ENCODE measurements around the gene SMCO2. TPM values are rescaled to one million over a fixed set of nuclear protein-coding genes. Genes with fewer than 3 reads are reported as not detected.

Gene SMCO2
- total RNA-seq (2022; extraction: Qiagen RNA extraction), result 0.17 to 0.69 TPM (median 0.26 TPM) in 3 of 5 replicates, not detected in the others

DNA sequence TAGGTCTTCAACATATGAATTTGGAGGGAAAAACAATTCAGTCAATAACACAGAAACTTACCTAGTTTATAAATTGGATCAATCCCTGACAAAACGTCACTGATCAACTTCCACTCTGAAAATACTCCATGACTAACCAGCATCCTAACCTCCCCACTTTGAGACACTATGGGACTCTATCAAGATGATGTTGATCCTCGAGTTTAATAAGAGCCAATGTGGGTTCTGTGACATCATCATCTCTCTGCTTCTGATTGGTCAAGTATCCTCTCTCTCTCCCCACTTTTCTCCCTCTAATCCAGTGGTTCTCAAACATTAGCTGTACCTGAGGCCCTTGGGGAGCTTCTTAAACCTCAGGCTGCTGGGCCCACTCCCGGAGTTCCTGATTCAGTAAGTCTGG lies at the start of gene SMCO2:
TSS of gene SMCO2 (plus strand) at position 301 of the 400 bp plus-strand sequence. CDS start 23,896 bp downstream, outside the sequence.

DNA sequence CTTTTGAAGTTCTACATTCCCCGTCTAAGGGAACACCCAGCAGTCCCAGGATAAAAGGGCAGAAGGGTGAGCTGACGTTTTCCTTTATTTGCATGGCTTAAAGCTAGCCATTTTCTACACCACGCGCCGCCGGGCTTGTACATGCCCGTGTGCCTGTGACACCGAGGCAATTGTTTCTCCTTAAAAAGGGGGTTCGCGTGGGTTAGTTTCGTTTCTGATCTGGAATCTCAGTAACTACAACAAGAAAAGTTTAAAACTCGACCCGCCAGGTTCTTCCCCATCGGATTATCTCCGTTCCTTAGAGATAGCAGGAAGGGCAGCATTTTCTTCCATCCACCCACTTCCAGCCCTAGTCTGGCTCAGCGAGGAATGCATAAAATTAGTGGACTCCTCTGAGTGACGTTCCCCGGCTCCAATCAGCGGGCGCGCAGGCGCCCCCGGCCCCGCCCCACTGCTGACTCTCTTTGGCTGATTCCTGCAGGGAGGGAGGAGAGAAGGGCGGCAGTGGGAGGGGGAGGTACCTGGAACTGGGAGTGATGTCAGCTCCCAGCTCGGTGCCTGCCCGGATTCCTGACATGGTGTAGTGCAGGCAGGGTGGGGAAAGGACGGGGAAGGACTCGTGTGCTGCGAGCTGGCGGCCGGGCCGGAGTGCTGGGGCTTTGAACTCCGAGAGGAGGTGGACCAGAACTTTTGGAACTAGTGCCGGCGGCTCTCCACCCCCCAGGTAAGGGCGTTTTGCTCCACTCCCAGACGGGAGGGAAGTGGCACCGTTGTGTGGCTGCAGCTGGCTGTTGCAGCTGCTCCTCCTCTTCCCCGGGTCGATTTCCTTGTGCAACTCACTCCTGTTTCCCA lies 77.3 kb downstream of the SMCO2 start, which contains the start of gene PPFIBP1:
TSS of gene PPFIBP1 (plus strand) at position 565 of the 852 bp plus-strand sequence. CDS start 109,191 bp downstream, outside the sequence.

Other genes starting within 250 kb of the SMCO2 start
- 8.4 to 14.6 TPM (median 11.3 TPM) in 5 replicates for gene STK38L, start 202.4 kb upstream of the SMCO2 start, total RNA-seq (2022; extraction: Qiagen RNA extraction)
- 13.8 to 17.8 TPM (median 16.1 TPM) in 5 replicates for gene BMAL2, start 113.9 kb upstream of the SMCO2 start, total RNA-seq (2022; extraction: Qiagen RNA extraction)
- gene PPFIBP1, start 77.5 kb downstream of the SMCO2 start, total RNA-seq (2022; extraction: Qiagen RNA extraction), result 19.7 to 28.4 TPM (median 23.1 TPM) in 5 replicates
- 0.22 to 0.39 TPM (median 0.32 TPM) in 4 of 5 replicates, not detected in the other for gene REP15, start 249.7 kb downstream of the SMCO2 start, total RNA-seq (2022; extraction: Qiagen RNA extraction)